Measurements from ENCODE around the gene MYL12B. TPM values are rescaled to one million over a fixed set of nuclear protein-coding genes. Genes with fewer than 3 reads are reported as not detected.

Gene MYL12B
- total RNA-seq, 1 donor from 2014 or later: 214 TPM

GRCh38 chr18:3283253-3283863, 21.4 kb downstream of the MYL12B start:
- no peak overlapping the region for H3K27ac ChIP-seq
- no peak for DNase-seq (ENCODE audit: extremely low spot score in 2 of 2)
- no peak overlapping the region for H3K4me3 ChIP-seq
- TF ChIP-seq POLR2AphosphoS5 (IDR thresholded peaks at IDR 0.05; ENCODE audit: insufficient read depth in 1 of 2, low read depth in 1 of 2): no peak
- no peak for TF ChIP-seq CTCF (IDR thresholded peaks at IDR 0.05)
- no peak for TF ChIP-seq POLR2A (IDR thresholded peaks at IDR 0.05)
- H3K36me3 ChIP-seq: peaks cover 0 to 2% of the 10 kb centered on the region in 2 donors
- no peaks in the 10 kb centered on the region for H3K9me3 ChIP-seq
- H3K27me3 ChIP-seq: no peaks in the 10 kb centered on the region
- no peaks in the 10 kb centered on the region for H3K4me1 ChIP-seq
- intact Hi-C loops (cut with DNase I): loop anchor here (5.0 to 10.0 kb wide), 2 partner anchors 161 to 304 kb away; no protein-coding TSS in a partner anchor

- H3K27ac ChIP-seq: no peak overlapping the region
- no peak for DNase-seq (ENCODE audit: extremely low spot score in 2 of 2)
- no peak overlapping the region for H3K4me3 ChIP-seq
- TF ChIP-seq POLR2AphosphoS5 (IDR thresholded peaks at IDR 0.05; ENCODE audit: insufficient read depth in 1 of 2, low read depth in 1 of 2): no peak
- no peak for TF ChIP-seq POLR2A (IDR thresholded peaks at IDR 0.05)
- TF ChIP-seq CTCF (IDR thresholded peaks at IDR 0.05): no peak
- H3K36me3 ChIP-seq: no peaks in the 10 kb centered on the region
- no peaks in the 10 kb centered on the region for H3K27me3 ChIP-seq
- no peaks in the 10 kb centered on the region for H3K9me3 ChIP-seq
- H3K4me1 ChIP-seq: no peaks in the 10 kb centered on the region
- intact Hi-C loops (cut with DNase I): loop anchor here (5.0 to 10.0 kb wide), 2 partner anchors 161 to 303 kb away; no protein-coding TSS in a partner anchor
Observed at GRCh38 chr18:3283908-3284307, 22.0 kb downstream of the MYL12B start.

- Histone ChIP-seq H3K36me3 (no peaks in the 10 kb centered on the region), H3K27me3 (no peaks in the 10 kb centered on the region), H3K4me3 (no peak overlapping the region), H3K9me3 (no peaks in the 10 kb centered on the region), H3K4me1 (no peaks in the 10 kb centered on the region), H3K27ac (no peak overlapping the region)
- DNase-seq (ENCODE audit: extremely low spot score in 2 of 2): no peak
- TF ChIP-seq CTCF (IDR thresholded peaks at IDR 0.05): no peak
- no peak for TF ChIP-seq POLR2A (IDR thresholded peaks at IDR 0.05)
- TF ChIP-seq POLR2AphosphoS5 (IDR thresholded peaks at IDR 0.05; ENCODE audit: insufficient read depth in 1 of 2, low read depth in 1 of 2): no peak
- intact Hi-C loops (cut with DNase I): loop anchor here (5.0 to 10.0 kb wide), 2 partner anchors 160 to 303 kb away; no protein-coding TSS in a partner anchor
Observed at GRCh38 chr18:3284501-3284900, 22.6 kb downstream of the MYL12B start.

GRCh38 chr18:3286159-3286558, 24.2 kb downstream of the MYL12B start:
- no peaks in the 10 kb centered on the region for H3K36me3 ChIP-seq
- no peak for DNase-seq (ENCODE audit: extremely low spot score in 2 of 2)
- TF ChIP-seq POLR2A (IDR thresholded peaks at IDR 0.05) (no peak), CTCF (IDR thresholded peaks at IDR 0.05) (no peak), POLR2AphosphoS5 (IDR thresholded peaks at IDR 0.05; ENCODE audit: insufficient read depth in 1 of 2, low read depth in 1 of 2) (no peak)
- H3K27ac ChIP-seq: no peak overlapping the region
- H3K9me3 ChIP-seq: no peaks in the 10 kb centered on the region
- no peaks in the 10 kb centered on the region for H3K4me1 ChIP-seq
- H3K27me3 ChIP-seq: no peaks in the 10 kb centered on the region
- intact Hi-C loops (cut with DNase I): loop anchor here (5.0 to 10.0 kb wide), 2 partner anchors 159 to 291 kb away; no protein-coding TSS in a partner anchor
- H3K4me3 ChIP-seq: no peak overlapping the region
